Measurements from ENCODE around the gene JUND. TPM values are rescaled to one million over a fixed set of nuclear protein-coding genes. Genes with fewer than 3 reads are reported as not detected.

JUND gene
- polyA plus RNA-seq, 1 of the 3 experiments (the other 2 are of a cell fraction) = 115 TPM

DNA sequence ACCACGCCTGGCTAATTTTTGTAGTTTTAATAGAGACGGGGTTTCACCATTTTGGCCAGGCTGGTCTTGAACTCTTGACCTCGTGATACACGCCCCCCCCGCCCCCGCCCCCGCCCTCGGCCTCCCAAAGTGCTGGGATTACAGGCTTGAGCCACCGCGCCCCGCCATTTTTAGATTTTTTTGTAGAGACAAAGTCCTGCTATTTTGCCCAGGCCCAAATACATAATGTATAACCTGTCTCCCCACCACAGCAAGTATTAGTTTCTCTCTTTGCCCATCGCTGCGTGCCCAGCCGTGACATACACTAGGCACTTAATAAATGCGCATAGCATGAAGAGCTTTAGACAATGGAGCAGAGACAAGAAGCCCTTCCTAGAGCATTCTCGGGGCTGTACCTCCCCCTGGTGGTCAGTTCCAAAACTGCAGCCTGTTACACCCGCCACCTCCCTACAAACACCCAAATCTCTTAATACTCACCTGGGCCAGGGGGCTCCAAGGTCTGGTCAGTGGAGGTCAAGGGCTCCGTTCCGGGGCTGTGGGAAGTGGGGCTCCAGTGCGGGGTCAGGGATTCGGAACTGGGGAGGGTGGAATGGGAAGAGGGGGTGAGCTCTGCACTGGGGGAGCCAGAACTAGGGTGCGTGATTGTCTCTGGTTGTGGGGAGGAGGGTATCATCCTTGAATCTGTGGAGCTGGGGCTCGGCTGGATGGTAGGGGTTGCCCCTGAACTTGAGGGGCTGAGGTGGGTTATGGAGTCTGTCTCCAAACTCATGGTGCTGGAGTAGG lies 29.6 kb downstream of the JUND start (continued):
- TF ChIP-seq, protein P1, sequence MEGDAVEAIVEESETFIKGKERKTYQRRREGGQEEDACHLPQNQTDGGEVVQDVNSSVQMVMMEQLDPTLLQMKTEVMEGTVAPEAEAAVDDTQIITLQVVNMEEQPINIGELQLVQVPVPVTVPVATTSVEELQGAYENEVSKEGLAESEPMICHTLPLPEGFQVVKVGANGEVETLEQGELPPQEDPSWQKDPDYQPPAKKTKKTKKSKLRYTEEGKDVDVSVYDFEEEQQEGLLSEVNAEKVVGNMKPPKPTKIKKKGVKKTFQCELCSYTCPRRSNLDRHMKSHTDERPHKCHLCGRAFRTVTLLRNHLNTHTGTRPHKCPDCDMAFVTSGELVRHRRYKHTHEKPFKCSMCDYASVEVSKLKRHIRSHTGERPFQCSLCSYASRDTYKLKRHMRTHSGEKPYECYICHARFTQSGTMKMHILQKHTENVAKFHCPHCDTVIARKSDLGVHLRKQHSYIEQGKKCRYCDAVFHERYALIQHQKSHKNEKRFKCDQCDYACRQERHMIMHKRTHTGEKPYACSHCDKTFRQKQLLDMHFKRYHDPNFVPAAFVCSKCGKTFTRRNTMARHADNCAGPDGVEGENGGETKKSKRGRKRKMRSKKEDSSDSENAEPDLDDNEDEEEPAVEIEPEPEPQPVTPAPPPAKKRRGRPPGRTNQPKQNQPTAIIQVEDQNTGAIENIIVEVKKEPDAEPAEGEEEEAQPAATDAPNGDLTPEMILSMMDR (IDR thresholded peaks at IDR 0.05) = peak; percentile 96
- no peak for TF ChIP-seq POLR2AphosphoS5 (IDR thresholded peaks at IDR 0.05; ENCODE audit: low read depth, low read length)
- no peak for TF ChIP-seq CHD2 (IDR thresholded peaks at IDR 0.05; ENCODE audit: low read length, partially characterized antibody)

DNA sequence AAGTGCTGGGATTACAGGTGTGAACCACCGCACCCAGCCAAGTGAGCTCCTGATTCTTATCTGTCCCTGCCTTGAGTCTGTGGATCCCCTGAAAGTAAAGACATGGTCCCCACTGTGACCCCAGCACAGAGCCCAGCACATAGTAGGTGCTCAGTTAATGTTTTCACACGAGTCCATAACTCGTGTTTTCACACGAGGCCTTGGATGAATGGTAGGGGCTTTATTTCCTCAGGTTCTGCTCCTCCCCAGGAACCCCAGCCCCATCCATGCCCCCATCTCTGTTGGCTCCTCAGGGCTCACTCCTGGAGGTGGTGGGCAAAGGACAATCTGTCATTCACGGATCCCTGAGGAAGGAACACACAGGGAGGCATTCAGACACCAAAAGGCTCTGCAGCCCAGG lies 31.6 kb downstream of the JUND start:
- no peak for DNase-seq
- no peak for TF ChIP-seq TAF1 (IDR thresholded peaks at IDR 0.05; ENCODE audit: borderline replicate concordance, low read depth, low read length)
- TF ChIP-seq SIN3A (IDR thresholded peaks at IDR 0.05; ENCODE audit: borderline replicate concordance, low read depth, low read length) = no peak
- TF ChIP-seq, protein P2, sequence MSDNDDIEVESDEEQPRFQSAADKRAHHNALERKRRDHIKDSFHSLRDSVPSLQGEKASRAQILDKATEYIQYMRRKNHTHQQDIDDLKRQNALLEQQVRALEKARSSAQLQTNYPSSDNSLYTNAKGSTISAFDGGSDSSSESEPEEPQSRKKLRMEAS (IDR thresholded peaks at IDR 0.05; ENCODE audit: low read depth) = no peak
- TF ChIP-seq RFX5 (IDR thresholded peaks at IDR 0.05; ENCODE audit: low read length) = no peak
- no peak for TF ChIP-seq TCF12 (IDR thresholded peaks at IDR 0.05)
- TF ChIP-seq RAD21 (IDR thresholded peaks at IDR 0.05; ENCODE audit: low read length) = no peak
- no peak for TF ChIP-seq GABPA (IDR thresholded peaks at IDR 0.05; ENCODE audit: low read depth)
- TF ChIP-seq FOXM1 (IDR thresholded peaks at IDR 0.05; ENCODE audit: low read depth) = no peak
- TF ChIP-seq EZH2phosphoT487 (IDR thresholded peaks at IDR 0.05; ENCODE audit: borderline replicate concordance, low read depth) = no peak
- TF ChIP-seq MXI1 (IDR thresholded peaks at IDR 0.05; ENCODE audit: low read depth, low read length) = no peak
- no peak for TF ChIP-seq TEAD4 (IDR thresholded peaks at IDR 0.05; ENCODE audit: borderline replicate concordance, insufficient read depth)
- 68% methylated on average over 5 of the region's 5 CpGs for WGBS (ENCODE audit: low lambda C conversion rate)
- no peak overlapping the region for H3K27ac ChIP-seq (ENCODE audit: low read depth in 2 of 2, low read length in 1 of 2)
- no peaks in the 10 kb centered on the region for H3K9me2 ChIP-seq
- H2AFZ ChIP-seq (ENCODE audit: low read depth) = no peak overlapping the region
- POLR2A ChIA-PET = interaction anchor here (0.6 kb wide), 2 partner anchors 10 to 125 kb away, joined by 3 read pairs; no protein-coding TSS in a partner anchor
- CTCF ChIA-PET = interaction anchor here (1.2 to 19.4 kb wide), 6 partner anchors 10 to 89 kb away, joined by 3 to 505 read pairs (median 4); partner anchors contain the start of genes MPV17L2 and RAB3A
- H3K79me2 ChIP-seq (ENCODE audit: insufficient read depth) = no peaks in the 10 kb centered on the region
- H3K9me3 ChIP-seq = no peaks in the 10 kb centered on the region
- no peak overlapping the region for H3K4me3 ChIP-seq (ENCODE audit: low read depth in 2 of 2, low read length in 1 of 2)
- H3K36me3 ChIP-seq (replicated peaks in 1 of 2; ENCODE audit: control insufficient read depth in 1 of 2, insufficient read depth in 2 of 2, low read length in 1 of 2) = no peaks in the 10 kb centered on the region
- H3K27me3 ChIP-seq (ENCODE audit: insufficient read depth) = peaks cover 9% of the 10 kb centered on the region; the same call in 1 of the 2 replicates
- no peak overlapping the region for H3K9ac ChIP-seq
- no peak overlapping the region for H3K4me2 ChIP-seq
- H4K20me1 ChIP-seq (ENCODE audit: insufficient read depth) = no peaks in the 10 kb centered on the region
- H3K4me1 ChIP-seq (ENCODE audit: control insufficient read depth in 1 of 2, insufficient read depth in 2 of 2, low read depth in 1 of 2, low read length in 1 of 2) = no peaks in the 10 kb centered on the region
- peaks cover 3% of the 10 kb centered on the region for H3F3A ChIP-seq (replicated peaks; ENCODE audit: insufficient read depth)
